ENCODE results near the gene LHFPL3.
A peak's percentile ranks its signal among the peaks of the same experiment; 100 is the strongest.

GRCh38 chr7:104883718-104884452 is 555.5 kb downstream of the LHFPL3 start:
- TF ChIP-seq POLR2AphosphoS5 (IDR thresholded peaks at IDR 0.05; ENCODE audit: insufficient read depth, low read depth, low read length) (peak; percentile 18), CTCF (IDR thresholded peaks at IDR 0.05; ENCODE audit: extremely low read depth in 1 of 2, insufficient read depth in 1 of 2, low read depth in 1 of 2, low read length in 2 of 2) (peak; percentile 96 to 97), POLR2A (IDR thresholded peaks at IDR 0.05; ENCODE audit: low read depth, low read length) (no peak), EZH2 (IDR thresholded peaks at IDR 0.05; ENCODE audit: borderline replicate concordance, low read depth, low read length, severe bottlenecking) (no peak)

Measured in endothelial cell of umbilical vein (primary cell).